ENCODE measurements around the gene NOL3. TPM values are rescaled to one million over a fixed set of nuclear protein-coding genes. Genes with fewer than 3 reads are reported as not detected.

The NOL3 gene
- total RNA-seq, 1 experiment from 2014 or later: 68.0 TPM

GRCh38 chr16:67187175-67187890 is 17.0 kb downstream of the NOL3 start:
- intact Hi-C loops (cut with micrococcal nuclease; ENCODE audit: unreplicated experiment): no loop called here
- no TSS peak for BruUV-seq (replicated peaks)
- CTCF ChIA-PET: interaction anchor here (1.0 kb wide), 1 partner anchor 60 kb away, joined by 4 read pairs; no protein-coding TSS in a partner anchor

GRCh38 chr16:67188323-67188722 is 18.0 kb downstream of the NOL3 start:
- Histone ChIP-seq H3K79me2 (ENCODE audit: low read depth) (peaks cover 13% of the 10 kb centered on the region), H4K20me1 (ENCODE audit: insufficient read depth) (peaks cover 2% of the 10 kb centered on the region; the same call in 1 of the 2 replicates), H3K27ac (no peak overlapping the region), H2AFZ (no peak overlapping the region), H3K9me3 (ENCODE audit: insufficient read depth, low read depth) (no peaks in the 10 kb centered on the region), H3K4me1 (replicated peaks; ENCODE audit: insufficient read depth) (peaks cover 36% of the 10 kb centered on the region), H3K4me3 (no peak overlapping the region), H3K4me2 (no peak overlapping the region), H3K9me2 (ENCODE audit: insufficient read depth) (no peaks in the 10 kb centered on the region), H3K27me3 (ENCODE audit: insufficient read depth, low read depth) (no peaks in the 10 kb centered on the region), H3K36me3 (ENCODE audit: low read depth) (no peaks in the 10 kb centered on the region), H3F3A (ENCODE audit: insufficient read depth, low read depth) (peaks cover 16% of the 10 kb centered on the region; the same call in 1 of the 2 replicates)
- peak in 1 of 2 experiments; percentile 20 for DNase-seq
- ChIA-PET POLR2A (ENCODE audit: unreplicated experiment) (no interaction called here), CTCF (no interaction called here)
- BruUV-seq (replicated peaks): no TSS peak
- TF ChIP-seq CTCF (conservative IDR thresholded peaks at IDR 0.05) (no peak), EZH2 (IDR thresholded peaks at IDR 0.05; ENCODE audit: low read depth) (no peak)
- intact Hi-C loops (cut with micrococcal nuclease; ENCODE audit: unreplicated experiment): no loop called here

More at GRCh38 chr16:67187175-67187890, 17.0 kb downstream of the NOL3 start:
- Histone ChIP-seq H2AFZ (no peak overlapping the region), H4K20me1 (ENCODE audit: insufficient read depth) (no peaks in the 10 kb centered on the region), H3F3A (ENCODE audit: insufficient read depth, low read depth) (peaks cover 20% of the 10 kb centered on the region; the same call in 1 of the 2 replicates), H3K4me1 (replicated peaks; ENCODE audit: insufficient read depth) (peaks cover 40% of the 10 kb centered on the region), H3K79me2 (ENCODE audit: low read depth) (peaks cover 12% of the 10 kb centered on the region), H3K27me3 (ENCODE audit: insufficient read depth, low read depth) (no peaks in the 10 kb centered on the region), H3K27ac (no peak overlapping the region), H3K9me3 (ENCODE audit: insufficient read depth, low read depth) (no peaks in the 10 kb centered on the region), H3K4me2 (peak overlapping the region; percentile 46), H3K9me2 (ENCODE audit: insufficient read depth) (no peaks in the 10 kb centered on the region), H3K4me3 (no peak overlapping the region), H3K36me3 (ENCODE audit: low read depth) (no peaks in the 10 kb centered on the region)
- no peak for TF ChIP-seq EZH2 (IDR thresholded peaks at IDR 0.05; ENCODE audit: low read depth)
- no peak for TF ChIP-seq CTCF (conservative IDR thresholded peaks at IDR 0.05)
- DNase-seq: no peak
- POLR2A ChIA-PET (ENCODE audit: unreplicated experiment): interaction anchor here (0.6 kb wide), 1 partner anchor 9 kb away, joined by 3 read pairs; no protein-coding TSS in a partner anchor

- CTCF ChIA-PET: no interaction called here
- no peaks in the 10 kb centered on the region for H3K27me3 ChIP-seq (ENCODE audit: insufficient read depth, low read depth)
- DNase-seq: peak in 1 of 2 experiments; percentile 27
- no peaks in the 10 kb centered on the region for H3K9me3 ChIP-seq (ENCODE audit: insufficient read depth, low read depth)
- H3K4me1 ChIP-seq (replicated peaks; ENCODE audit: insufficient read depth): peaks cover 41% of the 10 kb centered on the region
- no peak overlapping the region for H3K4me3 ChIP-seq
- H3K4me2 ChIP-seq: no peak overlapping the region
- BruUV-seq (replicated peaks): no TSS peak
- no peak for TF ChIP-seq EZH2 (IDR thresholded peaks at IDR 0.05; ENCODE audit: low read depth)
- no peak for TF ChIP-seq CTCF (conservative IDR thresholded peaks at IDR 0.05)
- H4K20me1 ChIP-seq (ENCODE audit: insufficient read depth): peaks cover 6% of the 10 kb centered on the region; the same call in 1 of the 2 replicates
- H2AFZ ChIP-seq: no peak overlapping the region
- H3K9me2 ChIP-seq (ENCODE audit: insufficient read depth): no peaks in the 10 kb centered on the region
- no peak overlapping the region for H3K27ac ChIP-seq
- peaks cover 18% of the 10 kb centered on the region for H3K79me2 ChIP-seq (ENCODE audit: low read depth)
- H3F3A ChIP-seq (ENCODE audit: insufficient read depth, low read depth): peaks cover 20% of the 10 kb centered on the region; the same call in 1 of the 2 replicates
- H3K36me3 ChIP-seq (ENCODE audit: low read depth): no peaks in the 10 kb centered on the region
- intact Hi-C loops (cut with micrococcal nuclease; ENCODE audit: unreplicated experiment): no loop called here
- POLR2A ChIA-PET (ENCODE audit: unreplicated experiment): no interaction called here
These were observed 18.5 kb downstream of the NOL3 start for GRCh38 chr16:67188798-67189197.

Data from PC-9 (cell line).